Loucy (cell line): ENCODE measurements around the gene PEF1.

Experiments
- CTCF ChIP-seq: fragments of 200-600 bp; sonication (generic); conservative IDR thresholded peaks from 2 replicates; pipeline ENCODE4 v1.5.1; 2014; ENCODE audit warnings: mild to moderate bottlenecking, antibody characterized with exemption, low read length
- EZH2phosphoT487 ChIP-seq: fragments of 200-600 bp; IDR thresholded peaks from 2 replicates; pipeline ENCODE4 v1.6.1; 2018; ENCODE audit warnings: antibody characterized with exemption, mild to moderate bottlenecking, moderate library complexity, borderline replicate concordance

DNA sequence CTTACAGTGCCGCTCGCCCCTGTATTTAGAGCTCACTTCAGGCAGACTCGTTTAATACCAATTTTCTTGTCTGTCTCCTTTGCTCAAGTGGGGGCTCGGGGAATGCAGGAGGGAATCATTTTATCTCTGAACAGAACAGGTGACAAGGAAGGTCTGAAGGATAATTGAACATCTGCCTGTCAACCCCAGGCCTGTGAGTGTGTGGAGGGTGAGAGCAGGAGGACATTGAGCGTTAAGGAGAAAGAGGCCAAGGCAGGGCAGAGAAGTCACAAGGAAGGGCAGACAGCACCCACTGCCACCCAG is 9.7 kb upstream of the PEF1 start:
- TF ChIP-seq CTCF: no peak
- TF ChIP-seq EZH2phosphoT487: no peak
